Measurements from ENCODE around the gene OLFML1.
A peak's percentile ranks its signal among the peaks of the same experiment; 100 is the strongest.

The OLFML1 gene

GRCh38 chr11:7532405-7533145 lies 47.3 kb downstream of the OLFML1 start:
- no peak for DNase-seq (ENCODE audit: low read depth in 2 of 2)

- no peak for DNase-seq (ENCODE audit: low read depth in 2 of 2)
Measured at GRCh38 chr11:7533199-7534041, 48.1 kb downstream of the OLFML1 start.

DNA sequence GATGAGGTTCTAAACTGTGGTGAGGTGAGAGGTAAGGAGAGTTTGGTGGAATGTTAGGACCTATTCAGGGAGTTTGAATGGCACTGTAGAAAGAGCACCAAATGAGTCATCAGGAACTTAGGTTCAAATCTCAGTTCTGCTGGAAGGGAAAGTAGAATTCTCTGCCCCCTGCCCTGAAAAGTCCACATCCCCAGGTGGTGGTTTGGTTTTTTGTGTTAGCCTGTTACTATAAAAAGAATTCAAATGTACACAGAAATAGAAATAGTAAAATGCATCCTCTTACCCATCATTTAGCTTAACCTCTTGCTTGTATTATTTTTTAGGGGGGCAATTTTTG lies 48.7 kb downstream of the OLFML1 start:
- no peak for DNase-seq (ENCODE audit: low read depth in 2 of 2)

GRCh38 chr11:7536100-7536499 lies 50.8 kb downstream of the OLFML1 start:
- no peak for DNase-seq (ENCODE audit: low read depth in 2 of 2)

DNA sequence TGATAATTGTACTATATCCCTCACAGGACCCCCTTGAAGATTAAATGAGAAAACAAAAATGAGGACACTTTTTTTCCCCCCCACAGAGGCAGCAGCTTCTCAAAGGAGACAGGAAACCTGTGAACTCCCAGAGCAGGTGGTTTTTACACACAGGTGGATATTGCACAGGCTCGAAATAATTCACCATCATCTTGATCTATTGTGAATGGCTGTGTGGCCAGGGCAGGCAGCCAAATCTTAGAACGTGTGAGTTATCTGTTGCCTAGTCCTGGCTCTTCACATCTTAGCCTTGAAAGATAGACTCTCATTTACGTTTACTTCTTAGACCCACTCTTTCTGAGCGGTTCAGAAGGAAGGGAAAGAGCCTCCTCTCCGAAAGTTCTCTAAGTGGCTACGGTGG lies 52.0 kb downstream of the OLFML1 start:
- DNase-seq (ENCODE audit: low read depth in 2 of 2) = no peak

DNA sequence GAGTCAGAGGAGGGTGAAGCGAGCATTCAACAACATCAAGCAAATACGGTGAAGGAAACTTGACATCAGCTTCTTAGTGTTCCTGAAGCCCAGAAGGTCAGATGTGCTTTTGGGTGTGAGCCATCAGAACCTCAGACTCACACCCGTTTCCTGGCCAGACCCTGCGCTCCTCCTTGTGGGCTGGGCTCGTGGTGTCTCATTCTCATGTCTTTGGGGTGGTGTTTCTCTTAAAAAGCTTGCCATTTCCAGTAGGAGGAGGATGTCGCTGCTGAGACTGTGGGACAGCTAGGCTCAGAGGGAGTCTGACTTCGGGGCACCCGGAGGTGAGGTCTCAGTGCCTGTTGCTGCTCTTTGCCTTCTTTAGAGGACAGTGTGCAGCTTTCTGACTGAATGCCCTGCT lies 52.7 kb downstream of the OLFML1 start:
- DNase-seq (ENCODE audit: low read depth in 2 of 2) = no peak

DNA sequence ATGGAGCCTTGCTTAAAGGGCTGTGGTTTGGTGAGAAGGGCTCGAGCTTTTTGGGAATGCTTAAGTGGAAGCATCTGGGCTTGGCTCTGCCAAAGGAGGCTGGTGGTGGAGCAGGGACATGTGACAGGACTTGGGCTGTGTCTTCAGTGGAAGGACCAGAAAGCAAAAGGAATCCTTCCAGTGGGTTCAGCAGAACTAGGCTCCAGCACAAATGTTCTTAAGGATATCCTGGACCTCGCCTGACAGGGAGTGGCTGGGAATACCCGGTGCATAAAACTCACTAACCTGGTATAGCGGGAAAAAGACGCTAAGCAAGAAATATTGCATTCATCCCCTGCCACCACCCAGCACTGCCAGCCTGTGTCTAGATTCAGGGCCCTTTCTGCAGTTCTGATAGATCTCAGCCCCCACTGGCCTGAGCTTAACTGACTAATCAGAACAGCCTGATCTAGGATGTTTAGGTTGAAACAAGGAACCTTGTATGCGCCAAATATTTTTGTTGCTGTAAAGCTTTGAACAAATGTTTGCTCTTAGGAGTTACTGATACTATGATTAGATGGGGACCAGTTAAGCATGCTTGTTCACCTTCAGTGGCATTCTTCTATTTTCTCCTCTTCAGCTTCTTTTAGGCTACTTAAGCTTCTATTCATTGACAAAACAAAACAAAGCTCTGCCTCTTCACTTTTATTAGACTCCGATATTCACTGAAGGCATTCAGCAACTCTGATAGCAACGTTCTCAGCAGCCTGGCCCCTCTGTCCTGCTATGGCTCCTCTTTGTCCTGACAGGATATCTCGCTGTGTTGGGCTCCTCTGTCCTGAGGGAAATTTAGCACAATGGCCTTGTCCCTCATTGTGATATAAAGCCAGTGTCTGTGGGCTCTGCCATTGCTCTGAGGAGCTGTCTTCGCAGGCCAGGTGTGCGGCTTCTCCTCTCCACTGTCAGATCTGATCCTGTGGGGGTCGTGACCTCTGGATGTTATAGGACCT lies 53.5 kb downstream of the OLFML1 start:
- DNase-seq (ENCODE audit: low read depth in 2 of 2) = no peak

GRCh38 chr11:7540830-7541555 lies 55.7 kb downstream of the OLFML1 start:
- no peak for DNase-seq (ENCODE audit: low read depth in 2 of 2)

DNA sequence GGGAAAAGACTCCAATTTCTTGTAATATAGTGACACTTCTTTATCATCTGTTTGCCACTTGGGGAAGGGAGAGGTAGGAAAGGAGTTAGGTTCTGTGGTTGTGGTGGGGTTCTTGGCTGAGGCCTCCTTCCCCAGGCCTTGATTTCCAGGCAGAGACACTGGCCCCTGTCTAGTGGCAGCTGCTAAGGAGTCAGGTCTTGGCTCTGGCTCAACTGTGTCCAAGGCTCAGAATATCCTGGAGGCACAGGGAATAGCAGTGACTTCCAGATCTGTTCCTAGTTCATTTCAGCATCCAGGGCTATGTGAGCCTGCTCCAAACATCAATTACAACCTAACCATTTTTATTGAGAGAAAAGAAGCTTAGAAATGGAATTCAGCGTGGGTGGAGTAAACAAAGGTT lies 58.0 kb downstream of the OLFML1 start:
- DNase-seq (ENCODE audit: low read depth in 2 of 2) = no peak

DNA sequence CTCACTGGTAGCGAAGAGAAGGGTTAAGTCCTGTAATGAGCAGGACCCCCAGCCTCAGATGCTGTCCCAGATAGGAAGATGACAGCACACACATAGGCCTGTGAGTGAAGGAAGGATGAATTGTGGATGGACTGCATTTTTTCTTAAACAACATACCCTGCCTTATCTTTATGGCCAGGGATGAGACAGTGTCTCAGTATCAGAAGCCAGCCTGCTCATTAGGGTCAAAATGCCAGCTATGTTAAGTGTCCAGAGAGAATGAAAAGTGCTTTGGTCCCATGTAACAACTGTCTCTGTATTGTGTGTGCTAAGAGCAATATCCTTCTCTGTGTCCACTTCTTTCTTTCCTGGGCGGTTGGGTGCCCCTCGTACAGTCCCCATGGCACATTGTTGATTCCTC lies 58.7 kb downstream of the OLFML1 start:
- DNase-seq (ENCODE audit: low read depth in 2 of 2) = no peak

GRCh38 chr11:7545611-7546010 lies 60.3 kb downstream of the OLFML1 start:
- DNase-seq (ENCODE audit: low read depth in 2 of 2) = no peak

GRCh38 chr11:7546324-7546791 lies 61.1 kb downstream of the OLFML1 start:
- DNase-seq (ENCODE audit: low read depth in 2 of 2) = no peak

DNA sequence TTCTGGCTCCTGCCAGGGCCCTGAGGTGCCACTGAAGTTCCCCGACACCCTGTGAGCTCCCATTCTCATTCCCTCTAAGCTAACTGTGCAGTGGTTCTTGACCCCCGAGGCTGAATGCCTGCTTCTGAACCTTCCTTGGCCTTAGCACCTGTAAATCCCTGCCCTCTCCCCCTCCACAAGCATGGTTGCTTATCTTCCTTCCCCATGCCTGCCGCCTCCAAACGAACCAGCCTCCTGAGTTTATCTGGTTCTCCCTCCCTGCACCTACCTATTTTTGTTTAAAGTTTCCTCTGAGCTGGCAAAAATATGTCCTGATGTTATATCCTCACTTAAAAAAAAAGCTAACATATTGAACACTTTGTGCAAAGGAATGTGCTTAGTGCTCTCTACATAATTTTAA lies 62.4 kb downstream of the OLFML1 start:
- no peak for DNase-seq (ENCODE audit: low read depth in 2 of 2)

- DNase-seq (ENCODE audit: low read depth in 2 of 2) = peak in 1 of 2 donors; percentile 11
Measured at GRCh38 chr11:7548659-7549274, 63.5 kb downstream of the OLFML1 start.

DNA sequence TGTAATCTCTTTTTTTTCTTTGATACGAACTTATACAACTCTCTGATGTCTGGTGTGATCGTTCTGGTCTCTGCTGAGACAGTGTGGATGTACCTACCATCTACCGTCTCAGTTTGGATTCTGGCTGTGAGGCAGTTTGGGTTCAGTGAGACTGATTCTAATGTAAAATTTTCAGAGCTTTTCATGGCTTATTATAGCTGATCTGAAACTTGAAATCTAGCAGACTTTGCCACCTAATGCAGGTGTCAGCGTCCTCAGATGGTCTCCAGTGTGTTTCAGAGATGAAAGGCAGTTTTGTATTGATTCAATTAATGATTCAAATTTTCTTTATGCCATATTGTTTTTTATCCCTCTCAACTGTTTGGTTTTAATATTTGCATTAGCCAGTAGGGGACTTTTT lies 64.4 kb downstream of the OLFML1 start:
- no peak for DNase-seq (ENCODE audit: low read depth in 2 of 2)

DNA sequence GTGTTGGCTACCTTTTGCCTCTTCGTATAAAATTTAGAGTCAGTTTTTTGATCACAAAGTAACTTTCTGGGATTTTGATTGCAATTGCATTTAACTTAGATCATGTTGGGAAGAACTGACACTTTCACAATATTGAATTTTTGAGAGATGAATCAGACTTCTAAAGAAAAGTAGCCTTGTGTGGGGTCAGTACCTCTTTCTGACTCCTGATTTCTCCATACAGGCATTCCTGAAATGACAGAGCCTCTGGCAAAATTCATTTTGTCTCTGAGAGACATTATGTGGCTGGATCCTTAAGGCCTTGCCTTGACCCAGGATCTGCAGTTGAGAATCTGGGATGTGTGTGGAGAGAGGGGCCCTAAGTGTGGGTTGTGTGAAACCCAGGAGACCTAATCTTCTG lies 66.3 kb downstream of the OLFML1 start:
- no peak for DNase-seq (ENCODE audit: low read depth in 2 of 2)

DNA sequence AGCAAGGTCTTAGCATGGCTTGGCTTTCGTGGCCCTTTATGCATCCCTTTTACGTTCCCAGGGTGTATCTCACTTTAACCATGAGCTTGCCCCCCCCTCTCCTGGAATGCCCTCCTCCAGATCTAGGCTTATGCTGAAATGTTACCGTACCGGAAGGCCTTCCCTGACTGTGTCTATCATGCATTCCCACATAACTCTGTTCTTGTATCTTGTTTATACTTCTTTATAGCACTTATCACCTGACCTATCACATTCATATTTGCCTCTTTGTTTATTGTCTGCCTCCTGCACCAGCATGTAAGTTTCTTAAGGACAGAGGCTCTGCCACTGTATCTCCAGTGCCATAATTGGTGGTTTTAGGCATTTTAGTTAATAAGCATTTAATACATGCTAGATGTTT lies 67.4 kb downstream of the OLFML1 start:
- no peak for DNase-seq (ENCODE audit: low read depth in 2 of 2)

DNA sequence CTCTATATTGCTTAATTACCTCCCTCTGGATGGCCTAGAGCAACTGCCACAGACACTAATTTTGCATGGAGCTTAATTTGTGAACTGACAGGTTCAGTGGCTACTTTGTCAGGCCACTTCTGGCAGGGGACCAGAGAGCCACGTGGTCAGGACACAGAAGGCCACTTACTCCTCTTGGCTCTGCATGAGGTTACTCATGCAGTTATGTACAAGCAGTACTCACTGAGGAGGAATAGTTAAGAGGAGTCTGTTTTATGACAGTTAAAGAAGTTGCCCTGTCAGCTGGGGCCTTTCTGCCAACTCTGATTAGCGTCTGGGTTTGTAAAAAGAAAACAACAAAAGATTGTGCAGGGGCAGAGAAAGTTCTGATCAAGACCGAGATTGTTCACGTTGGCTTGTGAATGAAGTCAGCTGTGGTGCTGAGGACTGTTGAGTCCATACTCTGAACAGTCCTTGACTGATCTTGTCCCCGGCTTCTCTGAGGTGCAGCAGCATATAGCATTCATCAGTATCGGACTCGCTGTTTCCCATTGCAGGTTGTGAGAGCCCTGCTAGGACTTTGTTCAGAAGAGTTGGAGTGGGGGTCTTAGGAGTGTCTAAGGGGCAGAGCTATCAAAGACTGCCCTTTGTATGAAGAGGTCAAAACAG lies 69.9 kb downstream of the OLFML1 start:
- no peak for DNase-seq (ENCODE audit: low read depth in 2 of 2)

- no peak for DNase-seq (ENCODE audit: low read depth in 2 of 2)
Measured at GRCh38 chr11:7558046-7558445, 72.7 kb downstream of the OLFML1 start.

Measured in stimulated activated CD4-positive, alpha-beta T cell treated with anti-CD3 and anti-CD28 coated beads, Interleukin-4, amount 100 ng/mL, for 48 hours (primary cell).